Activated CD4-positive, alpha-beta T cell treated with anti-CD3 and anti-CD28 coated beads, Interleukin-10, Interleukin-2, amounts not matched to agents 100 ng/mL and 50 ng/mL, durations not matched to agents 16 hours and 8 hours (primary cell): ENCODE results near the gene ATP13A4.

Source experiments
- DNase-seq: peaks from one replicate; pipeline ENCODE4 v3.0.0-alpha.2; 2020

The ATP13A4 gene, protein sequence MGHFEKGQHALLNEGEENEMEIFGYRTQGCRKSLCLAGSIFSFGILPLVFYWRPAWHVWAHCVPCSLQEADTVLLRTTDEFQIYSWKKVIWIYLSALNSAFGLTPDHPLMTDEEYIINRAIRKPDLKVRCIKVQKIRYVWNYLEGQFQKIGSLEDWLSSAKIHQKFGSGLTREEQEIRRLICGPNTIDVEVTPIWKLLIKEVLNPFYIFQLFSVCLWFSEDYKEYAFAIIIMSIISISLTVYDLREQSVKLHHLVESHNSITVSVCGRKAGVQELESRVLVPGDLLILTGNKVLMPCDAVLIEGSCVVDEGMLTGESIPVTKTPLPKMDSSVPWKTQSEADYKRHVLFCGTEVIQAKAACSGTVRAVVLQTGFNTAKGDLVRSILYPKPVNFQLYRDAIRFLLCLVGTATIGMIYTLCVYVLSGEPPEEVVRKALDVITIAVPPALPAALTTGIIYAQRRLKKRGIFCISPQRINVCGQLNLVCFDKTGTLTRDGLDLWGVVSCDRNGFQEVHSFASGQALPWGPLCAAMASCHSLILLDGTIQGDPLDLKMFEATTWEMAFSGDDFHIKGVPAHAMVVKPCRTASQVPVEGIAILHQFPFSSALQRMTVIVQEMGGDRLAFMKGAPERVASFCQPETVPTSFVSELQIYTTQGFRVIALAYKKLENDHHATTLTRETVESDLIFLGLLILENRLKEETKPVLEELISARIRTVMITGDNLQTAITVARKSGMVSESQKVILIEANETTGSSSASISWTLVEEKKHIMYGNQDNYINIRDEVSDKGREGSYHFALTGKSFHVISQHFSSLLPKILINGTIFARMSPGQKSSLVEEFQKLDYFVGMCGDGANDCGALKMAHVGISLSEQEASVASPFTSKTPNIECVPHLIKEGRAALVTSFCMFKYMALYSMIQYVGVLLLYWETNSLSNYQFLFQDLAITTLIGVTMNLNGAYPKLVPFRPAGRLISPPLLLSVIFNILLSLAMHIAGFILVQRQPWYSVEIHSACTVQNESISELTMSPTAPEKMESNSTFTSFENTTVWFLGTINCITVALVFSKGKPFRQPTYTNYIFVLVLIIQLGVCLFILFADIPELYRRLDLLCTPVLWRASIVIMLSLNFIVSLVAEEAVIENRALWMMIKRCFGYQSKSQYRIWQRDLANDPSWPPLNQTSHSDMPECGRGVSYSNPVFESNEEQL

DNA sequence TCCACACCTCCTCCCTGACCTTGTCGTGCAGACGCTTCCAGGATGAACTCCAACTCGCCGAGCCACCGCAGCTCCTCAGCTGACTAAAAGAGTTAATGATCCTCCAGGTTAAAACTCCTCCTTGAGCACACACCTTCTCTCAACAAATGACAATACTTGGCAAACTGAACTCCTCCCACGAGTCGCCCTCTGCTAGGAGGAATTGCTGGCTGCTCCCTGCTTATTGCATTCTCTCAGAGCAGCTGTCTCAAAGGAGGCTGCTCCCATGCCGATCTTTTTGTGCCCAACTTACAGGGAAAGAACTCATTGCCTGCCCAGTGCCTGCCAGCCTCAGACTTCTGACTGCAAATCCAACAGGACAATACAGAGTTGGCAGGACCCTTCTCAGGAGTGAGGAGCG, at the start of gene ATP13A4:
TSS of gene ATP13A4 (minus strand) at position 85 of the 400 bp plus-strand sequence. CDS start 96 bp downstream, outside the sequence.
- DNase-seq: no peak

GRCh38 chr3:193599393-193599792, 44.7 kb upstream of the ATP13A4 start:
- DNase-seq: no peak

DNA sequence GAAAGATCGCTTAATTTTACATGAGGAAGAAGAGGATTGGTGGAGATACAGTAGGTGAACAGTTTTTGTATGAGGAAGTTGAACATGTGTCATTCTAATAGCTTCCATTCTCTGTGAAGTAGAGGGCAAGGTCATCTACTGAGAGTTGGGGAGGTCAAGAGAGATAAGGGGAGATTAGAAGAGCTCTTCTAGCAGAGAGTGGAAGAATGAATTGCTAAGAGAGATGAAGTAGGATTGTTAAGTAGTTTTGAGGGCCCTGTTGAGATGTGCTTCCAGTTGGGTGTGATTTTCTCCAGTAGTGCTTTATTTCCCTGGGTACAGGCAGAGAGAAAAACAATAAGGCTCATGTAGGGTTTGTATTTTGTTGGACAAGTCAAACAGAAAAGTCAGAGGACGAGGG, 43.5 kb upstream of the ATP13A4 start:
- DNase-seq: no peak

GRCh38 chr3:193595939-193596487, 41.3 kb upstream of the ATP13A4 start:
- no peak for DNase-seq

GRCh38 chr3:193594946-193595689, 40.4 kb upstream of the ATP13A4 start:
- DNase-seq: no peak

- DNase-seq: peak; percentile 73
These were observed 39.0 kb upstream of the ATP13A4 start for GRCh38 chr3:193593668-193594030.

GRCh38 chr3:193592841-193593667, 38.4 kb upstream of the ATP13A4 start, which contains the start of gene OPA1:
TSS of gene OPA1 (plus strand) at chr3:193593208. CDS start at chr3:193593378, 170 bp downstream.
- peak; percentile 97 for DNase-seq

- no peak for DNase-seq
These were observed 35.6 kb upstream of the ATP13A4 start for GRCh38 chr3:193590088-193590856.

DNA sequence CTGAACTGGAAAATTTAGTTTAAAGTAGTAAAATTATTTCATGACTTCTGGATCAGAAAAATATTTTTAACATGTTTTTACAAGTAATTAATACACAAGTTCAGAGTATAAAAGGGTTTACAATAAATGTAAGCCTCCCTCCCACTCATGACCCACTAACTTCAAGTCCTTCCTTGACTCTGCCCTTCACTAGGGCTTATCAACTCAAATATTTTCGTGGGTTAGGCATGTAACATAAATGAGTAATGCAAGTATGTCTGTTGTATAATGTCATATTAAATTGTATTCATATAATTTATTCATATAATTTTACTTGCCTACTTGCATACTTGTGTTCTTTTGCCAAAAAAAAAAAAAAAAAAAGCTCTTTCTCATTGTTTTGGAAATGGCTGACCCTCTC, 34.9 kb upstream of the ATP13A4 start:
- DNase-seq: no peak

GRCh38 chr3:193589129-193589528, 34.4 kb upstream of the ATP13A4 start:
- DNase-seq: no peak

GRCh38 chr3:193586526-193586925, 31.8 kb upstream of the ATP13A4 start:
- DNase-seq: no peak

- no peak for DNase-seq
These were observed 30.8 kb upstream of the ATP13A4 start for GRCh38 chr3:193585530-193585929.

GRCh38 chr3:193574488-193575070, 19.9 kb upstream of the ATP13A4 start:
- no peak for DNase-seq

- no peak for DNase-seq
These were observed 18.9 kb upstream of the ATP13A4 start for GRCh38 chr3:193573403-193574191.

GRCh38 chr3:193572426-193572908, 17.8 kb upstream of the ATP13A4 start:
- DNase-seq: peak; percentile 70

DNA sequence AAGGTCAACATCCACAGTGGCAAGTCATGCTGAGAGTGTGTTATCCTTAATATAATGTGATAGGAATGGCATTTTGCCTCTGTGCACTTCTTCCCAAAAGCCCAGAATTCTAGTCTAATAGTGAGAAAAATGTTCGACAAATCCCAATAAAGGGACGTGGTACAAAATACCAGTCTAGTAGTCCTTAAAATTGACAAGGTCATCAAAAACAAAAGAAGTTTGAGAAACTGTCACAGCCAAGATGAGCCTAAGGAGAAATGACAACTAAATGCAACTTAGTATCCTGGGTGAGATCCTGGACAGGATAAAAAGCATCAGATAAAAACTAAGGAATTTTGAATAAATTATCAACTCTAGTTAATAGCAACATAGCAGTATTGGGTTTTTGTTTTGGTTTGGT, 14.4 kb upstream of the ATP13A4 start:
- no peak for DNase-seq

DNA sequence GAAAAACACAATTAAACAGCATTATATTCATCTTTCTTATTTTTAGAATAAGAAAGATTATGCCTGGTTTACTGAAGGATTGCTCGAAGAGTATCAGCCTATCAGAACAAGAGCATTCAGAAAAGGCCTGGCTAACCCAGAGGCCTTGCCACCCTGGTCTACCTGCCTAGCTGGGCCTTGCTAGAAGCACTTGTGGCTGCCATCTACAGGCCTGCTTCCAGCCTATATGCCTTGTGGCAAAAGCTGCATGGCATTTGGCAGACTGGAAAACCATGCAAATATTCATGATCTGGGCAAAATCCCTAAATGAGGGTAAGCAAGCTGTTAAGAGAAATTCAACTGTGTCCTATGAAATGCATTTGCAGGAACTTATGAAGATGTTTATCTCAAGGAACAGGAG, 9.3 kb upstream of the ATP13A4 start:
- peak; percentile 8 for DNase-seq

- DNase-seq: no peak
These were observed 8.7 kb upstream of the ATP13A4 start for GRCh38 chr3:193563426-193563825.

- DNase-seq: no peak
These were observed 6.2 kb upstream of the ATP13A4 start for GRCh38 chr3:193560870-193561269.
